GM19455 (cell line): ENCODE measurements around the gene FOXK2.
A peak's percentile ranks its signal among the peaks of the same experiment; 100 is the strongest.

ENCODE experiments used
- ATAC-seq: cut with Tn5 transposase; IDR thresholded peaks from one replicate; pipeline ENCODE4 v1.9.1; 2021; ENCODE audit not compliant: unreplicated experiment

FOXK2 gene

GRCh38 chr17:82632451-82632850 is 112.9 kb downstream of the FOXK2 start:
- ATAC-seq = no peak

GRCh38 chr17:82633343-82633742 is 113.8 kb downstream of the FOXK2 start:
- no peak for ATAC-seq

GRCh38 chr17:82636626-82637598 is 117.4 kb downstream of the FOXK2 start:
- no peak for ATAC-seq

GRCh38 chr17:82638183-82638773 is 118.7 kb downstream of the FOXK2 start:
- no peak for ATAC-seq

GRCh38 chr17:82639628-82640027 is 120.1 kb downstream of the FOXK2 start:
- no peak for ATAC-seq

- no peak for ATAC-seq
Measured at GRCh38 chr17:82640036-82640435, 120.5 kb downstream of the FOXK2 start.

- ATAC-seq = no peak
Measured at GRCh38 chr17:82642022-82642421, 122.5 kb downstream of the FOXK2 start.

- ATAC-seq = no peak
Measured at GRCh38 chr17:82644148-82644547, 124.6 kb downstream of the FOXK2 start.

GRCh38 chr17:82645516-82645915 is 126.0 kb downstream of the FOXK2 start:
- no peak for ATAC-seq

- peak; percentile 32 for ATAC-seq
Measured at GRCh38 chr17:82647593-82648164, 128.1 kb downstream of the FOXK2 start.

- peak; percentile 70 for ATAC-seq
Measured at GRCh38 chr17:82648165-82648668, 128.7 kb downstream of the FOXK2 start, which contains the start of gene WDR45B. Gene WDR45B (minus strand): TSS chr17:82648444. CDS start chr17:82648340, 104 bp downstream.

GRCh38 chr17:82648742-82649331 is 129.3 kb downstream of the FOXK2 start:
- ATAC-seq = no peak

- ATAC-seq = no peak
Measured at GRCh38 chr17:82649501-82650261, 130.1 kb downstream of the FOXK2 start.

GRCh38 chr17:82650723-82651122 is 131.2 kb downstream of the FOXK2 start:
- ATAC-seq = no peak

- ATAC-seq = no peak
Measured at GRCh38 chr17:82653651-82654528, 134.4 kb downstream of the FOXK2 start.
